Measurements from ENCODE around the gene NCKAP5.

NCKAP5 gene

GRCh38 chr2:132941296-132942020 is 626.8 kb downstream of the NCKAP5 start:
- H3K27ac ChIP-seq = no peak overlapping the region
- no peak for TF ChIP-seq CTCF (IDR thresholded peaks at IDR 0.05)
- no peak overlapping the region for H3K4me3 ChIP-seq (ENCODE audit: low read depth in 1 of 2, low read length in 1 of 2)

GRCh38 chr2:132937629-132938028 is 630.6 kb downstream of the NCKAP5 start:
- no peak for TF ChIP-seq CTCF (IDR thresholded peaks at IDR 0.05)
- H3K27ac ChIP-seq = no peak overlapping the region
- H3K4me3 ChIP-seq (ENCODE audit: low read depth in 1 of 2, low read length in 1 of 2) = no peak overlapping the region
- H3K27me3 ChIP-seq = no peaks in the 10 kb centered on the region
- no peaks in the 10 kb centered on the region for H3K4me1 ChIP-seq (ENCODE audit: control insufficient read depth in 1 of 2, insufficient read depth in 1 of 2, low read depth in 1 of 2, low read length in 1 of 2)
- no peaks in the 10 kb centered on the region for H3K9me3 ChIP-seq
- no peaks in the 10 kb centered on the region for H3K36me3 ChIP-seq

More at GRCh38 chr2:132941296-132942020, 626.8 kb downstream of the NCKAP5 start:
- Histone ChIP-seq H3K4me1 (ENCODE audit: control insufficient read depth in 1 of 2, insufficient read depth in 1 of 2, low read depth in 1 of 2, low read length in 1 of 2) (no peaks in the 10 kb centered on the region), H3K36me3 (no peaks in the 10 kb centered on the region), H3K27me3 (no peaks in the 10 kb centered on the region), H3K9me3 (no peaks in the 10 kb centered on the region)

- H3K4me3 ChIP-seq (ENCODE audit: low read depth in 1 of 2, low read length in 1 of 2) = no peak overlapping the region
- no peak overlapping the region for H3K27ac ChIP-seq
- no peaks in the 10 kb centered on the region for H3K4me1 ChIP-seq (ENCODE audit: control insufficient read depth in 1 of 2, insufficient read depth in 1 of 2, low read depth in 1 of 2, low read length in 1 of 2)
- no peaks in the 10 kb centered on the region for H3K9me3 ChIP-seq
- no peaks in the 10 kb centered on the region for H3K27me3 ChIP-seq
- H3K36me3 ChIP-seq = no peaks in the 10 kb centered on the region
- no peak for TF ChIP-seq CTCF (IDR thresholded peaks at IDR 0.05)
Observed at GRCh38 chr2:132936791-132937190, 631.5 kb downstream of the NCKAP5 start.

GRCh38 chr2:132936261-132936660 is 632.0 kb downstream of the NCKAP5 start:
- TF ChIP-seq CTCF (IDR thresholded peaks at IDR 0.05) = no peak
- H3K9me3 ChIP-seq = no peaks in the 10 kb centered on the region
- no peak overlapping the region for H3K27ac ChIP-seq
- no peaks in the 10 kb centered on the region for H3K36me3 ChIP-seq
- H3K4me3 ChIP-seq (ENCODE audit: low read depth in 1 of 2, low read length in 1 of 2) = no peak overlapping the region
- no peaks in the 10 kb centered on the region for H3K27me3 ChIP-seq
- no peaks in the 10 kb centered on the region for H3K4me1 ChIP-seq (ENCODE audit: control insufficient read depth in 1 of 2, insufficient read depth in 1 of 2, low read depth in 1 of 2, low read length in 1 of 2)

- H3K27me3 ChIP-seq = no peaks in the 10 kb centered on the region
- H3K36me3 ChIP-seq = no peaks in the 10 kb centered on the region
- H3K4me3 ChIP-seq (ENCODE audit: low read depth in 1 of 2, low read length in 1 of 2) = no peak overlapping the region
- H3K27ac ChIP-seq = no peak overlapping the region
- no peak for TF ChIP-seq CTCF (IDR thresholded peaks at IDR 0.05)
- no peaks in the 10 kb centered on the region for H3K4me1 ChIP-seq (ENCODE audit: control insufficient read depth in 1 of 2, insufficient read depth in 1 of 2, low read depth in 1 of 2, low read length in 1 of 2)
- H3K9me3 ChIP-seq = no peaks in the 10 kb centered on the region
Observed at GRCh38 chr2:132929786-132930185, 638.5 kb downstream of the NCKAP5 start.
